ENCODE measurements around the gene UFSP2. TPM values are rescaled to one million over a fixed set of nuclear protein-coding genes. Genes with fewer than 3 reads are reported as not detected.

The UFSP2 gene
- total RNA-seq, 1 donor from 2014 or later = 38.0 TPM

- Mint-ChIP-seq H3K27ac (ENCODE audit: unreplicated experiment) (no peak overlapping the region), H3K4me3 (ENCODE audit: unreplicated experiment) (no peak overlapping the region), H3K9me3 (ENCODE audit: unreplicated experiment) (no peaks in the 10 kb centered on the region), H3K4me1 (ENCODE audit: low read depth, unreplicated experiment) (peaks cover 13% of the 10 kb centered on the region), H3K27me3 (ENCODE audit: unreplicated experiment) (no peaks in the 10 kb centered on the region), H3K36me3 (ENCODE audit: unreplicated experiment) (peaks cover 5% of the 10 kb centered on the region)
- TF ChIP-seq CTCF (IDR thresholded peaks at IDR 0.05; ENCODE audit: partially characterized antibody, unreplicated experiment) = no peak
- DNase-seq = no peak
Measured at GRCh38 chr4:185352741-185353140, 73.0 kb downstream of the UFSP2 start.

GRCh38 chr4:185352202-185352601 is 73.6 kb downstream of the UFSP2 start:
- H3K4me1 Mint-ChIP-seq (ENCODE audit: low read depth, unreplicated experiment) = peaks cover 11% of the 10 kb centered on the region
- H3K4me3 Mint-ChIP-seq (ENCODE audit: unreplicated experiment) = no peak overlapping the region
- no peak overlapping the region for H3K27ac Mint-ChIP-seq (ENCODE audit: unreplicated experiment)
- no peaks in the 10 kb centered on the region for H3K9me3 Mint-ChIP-seq (ENCODE audit: unreplicated experiment)
- no peak for DNase-seq
- no peak for TF ChIP-seq CTCF (IDR thresholded peaks at IDR 0.05; ENCODE audit: partially characterized antibody, unreplicated experiment)
- peaks cover 5% of the 10 kb centered on the region for H3K36me3 Mint-ChIP-seq (ENCODE audit: unreplicated experiment)
- H3K27me3 Mint-ChIP-seq (ENCODE audit: unreplicated experiment) = no peaks in the 10 kb centered on the region

GRCh38 chr4:185351691-185352090 is 74.1 kb downstream of the UFSP2 start:
- no peak for DNase-seq
- no peak for TF ChIP-seq CTCF (IDR thresholded peaks at IDR 0.05; ENCODE audit: partially characterized antibody, unreplicated experiment)
- H3K27me3 Mint-ChIP-seq (ENCODE audit: unreplicated experiment) = no peaks in the 10 kb centered on the region
- no peak overlapping the region for H3K4me3 Mint-ChIP-seq (ENCODE audit: unreplicated experiment)
- no peak overlapping the region for H3K27ac Mint-ChIP-seq (ENCODE audit: unreplicated experiment)
- H3K36me3 Mint-ChIP-seq (ENCODE audit: unreplicated experiment) = peaks cover 5% of the 10 kb centered on the region
- H3K9me3 Mint-ChIP-seq (ENCODE audit: unreplicated experiment) = no peaks in the 10 kb centered on the region
- H3K4me1 Mint-ChIP-seq (ENCODE audit: low read depth, unreplicated experiment) = peaks cover 9% of the 10 kb centered on the region

Other genes with a start within 250 kb of the UFSP2 start
- 28.4 TPM for gene CFAP97, start 222.0 kb downstream of the UFSP2 start, total RNA-seq (ENCODE audit: unreplicated experiment)
- 27.5 TPM for gene SNX25, start 216.4 kb downstream of the UFSP2 start, total RNA-seq (ENCODE audit: unreplicated experiment)
- 1.1 TPM for gene LRP2BP, start 30.0 kb downstream of the UFSP2 start, total RNA-seq (ENCODE audit: unreplicated experiment)
- 4.6 TPM for gene ANKRD37, start 29.1 kb downstream of the UFSP2 start, total RNA-seq (ENCODE audit: unreplicated experiment)
- 1.3 TPM for gene CCDC110, start 45.8 kb upstream of the UFSP2 start, total RNA-seq (ENCODE audit: unreplicated experiment)
- 262 TPM for gene PDLIM3, start 109.5 kb upstream of the UFSP2 start, total RNA-seq (ENCODE audit: unreplicated experiment)

Measured in glutamatergic neuron (in vitro differentiated cells).